Smooth muscle cell (in vitro differentiated cells): ENCODE measurements around the gene SH2D4B. TPM values are rescaled to one million over a fixed set of nuclear protein-coding genes. Genes with fewer than 3 reads are reported as not detected.

Experiments used
- DNase-seq: peaks from one replicate; lab custom pipeline; 2025; ENCODE audit not compliant: unreplicated experiment; lab: John Stamatoyannopoulos, UW
- H2AFZ ChIP-seq: fragments of 200-600 bp; sonication (generic); 2 replicates; pipeline ENCODE4 v1.6.0; 2016; ENCODE audit warnings: antibody characterized with exemption, low read depth, mild to moderate bottlenecking
- H3F3A ChIP-seq: fragments of 200-600 bp; sonication (generic); 2 replicates; pipeline ENCODE4 v1.6.0; 2017; ENCODE audit warnings: antibody characterized with exemption, low read depth
- H3K27ac ChIP-seq: fragments of 200-600 bp; sonication (generic); 2 replicates; pipeline ENCODE4 v1.5.1; 2016; ENCODE audit warnings: low read depth, mild to moderate bottlenecking
- H3K27me3 ChIP-seq: fragments of 200-600 bp; sonication (generic); 2 replicates; pipeline ENCODE4 v1.6.1; 2016; ENCODE audit warnings: low read depth, mild to moderate bottlenecking
- H3K36me3 ChIP-seq: fragments of 200-600 bp; sonication (generic); 2 replicates; pipeline ENCODE4 v1.5.1; 2016; ENCODE audit warnings: low read depth
- H3K4me1 ChIP-seq: fragments of 200-600 bp; sonication (generic); 2 replicates; pipeline ENCODE4 v1.5.1; 2016; ENCODE audit warnings: low read depth
- H3K4me2 ChIP-seq: fragments of 200-600 bp; sonication (generic); 2 replicates; pipeline ENCODE4 v1.6.0; 2016; ENCODE audit warnings: mild to moderate bottlenecking
- H3K4me3 ChIP-seq: fragments of 200-600 bp; sonication (generic); 2 replicates; pipeline ENCODE4 v1.5.1; 2016; ENCODE audit warnings: mild to moderate bottlenecking
- H3K79me2 ChIP-seq: fragments of 200-600 bp; sonication (generic); 2 replicates; pipeline ENCODE4 v1.6.0; 2016; ENCODE audit warnings: low read depth, mild to moderate bottlenecking
- H3K9ac ChIP-seq: fragments of 200-600 bp; sonication (generic); 2 replicates; pipeline ENCODE4 v1.6.0; 2016; ENCODE audit warnings: low read depth
- H3K9me3 ChIP-seq: fragments of 200-600 bp; sonication (generic); replicated peaks from 2 replicates; pipeline ENCODE4 v1.5.1; 2016; ENCODE audit warnings: low read depth
- H4K20me1 ChIP-seq: fragments of 200-600 bp; sonication (generic); 2 replicates; pipeline ENCODE4 v1.6.0; 2016; ENCODE audit warnings: low read depth
- CTCF ChIP-seq: fragments of 200-600 bp; sonication (generic); IDR thresholded peaks from 2 replicates; pipeline ENCODE4 v1.5.1; 2017; ENCODE audit warnings: borderline replicate concordance, mild to moderate bottlenecking, antibody characterized with exemption; ENCODE audit not compliant: insufficient read depth, poor library complexity, severe bottlenecking
- WGBS: methylation state at CpG from one replicate; pipeline ENCODE4 v1.1.7; 2016; ENCODE audit warnings: low lambda C conversion rate; 5-methylcytosine and 5-hydroxymethylcytosine counted together
- polyA plus RNA-seq: library from polyadenylated mRNA; unstranded; fragments of >200 nt; fragmentation: Nextera tagmentation; extraction: Ambion mirVana; gene quantifications from 2 replicates; pipeline ENCODE4 v1.2.1, GENCODE V29; 2016
- total RNA-seq: library from RNA; depleted of rRNA; stranded (reverse); fragments of >200 nt; gene quantifications from 2 replicates; pipeline ENCODE4 v1.2.3, GENCODE V29; 2014

SH2D4B gene
- total and polyA plus RNA-seq, 2 experiments from 2014 or later = 0.13 TPM; not detected in 1

- H3F3A ChIP-seq = no peaks in the 10 kb centered on the region
Observed at GRCh38 chr10:80567292-80567691, 29.6 kb downstream of the SH2D4B start.

GRCh38 chr10:80569131-80569895, 31.6 kb downstream of the SH2D4B start:
- H2AFZ ChIP-seq = peak overlapping the region; percentile 3
- no peaks in the 10 kb centered on the region for H3K4me1 ChIP-seq
- H3K9ac ChIP-seq = no peak overlapping the region
- no peak for DNase-seq
- no peaks in the 10 kb centered on the region for H3K9me3 ChIP-seq
- H3K79me2 ChIP-seq = no peaks in the 10 kb centered on the region
- H3K4me3 ChIP-seq = no peak overlapping the region
- H3K36me3 ChIP-seq = no peaks in the 10 kb centered on the region
- WGBS = 90% methylated on average over 15 of the region's 15 CpGs
- H3F3A ChIP-seq = no peaks in the 10 kb centered on the region
- no peak overlapping the region for H3K4me2 ChIP-seq
- TF ChIP-seq CTCF = no peak
- no peak overlapping the region for H3K27ac ChIP-seq
- H4K20me1 ChIP-seq = no peaks in the 10 kb centered on the region
- no peaks in the 10 kb centered on the region for H3K27me3 ChIP-seq

More at GRCh38 chr10:80567292-80567691, 29.6 kb downstream of the SH2D4B start:
- TF ChIP-seq CTCF = no peak
- no peaks in the 10 kb centered on the region for H3K36me3 ChIP-seq
- H3K27ac ChIP-seq = no peak overlapping the region
- H3K4me3 ChIP-seq = no peak overlapping the region
- no peak for DNase-seq
- no peaks in the 10 kb centered on the region for H3K79me2 ChIP-seq
- 93% methylated on average over 2 of the region's 2 CpGs for WGBS
- no peaks in the 10 kb centered on the region for H3K27me3 ChIP-seq
- H2AFZ ChIP-seq = no peak overlapping the region
- H3K4me1 ChIP-seq = no peaks in the 10 kb centered on the region
- H3K9ac ChIP-seq = no peak overlapping the region
- H4K20me1 ChIP-seq = no peaks in the 10 kb centered on the region
- no peak overlapping the region for H3K4me2 ChIP-seq
- H3K9me3 ChIP-seq = no peaks in the 10 kb centered on the region

GRCh38 chr10:80571352-80571751, 33.6 kb downstream of the SH2D4B start:
- H3F3A ChIP-seq = no peaks in the 10 kb centered on the region
- no peaks in the 10 kb centered on the region for H3K36me3 ChIP-seq
- H3K9me3 ChIP-seq = no peaks in the 10 kb centered on the region
- no peak overlapping the region for H3K4me3 ChIP-seq
- H3K4me1 ChIP-seq = no peaks in the 10 kb centered on the region
- no peaks in the 10 kb centered on the region for H3K79me2 ChIP-seq
- 95% methylated on average over 9 of the region's 9 CpGs for WGBS
- no peak overlapping the region for H3K9ac ChIP-seq
- H3K27me3 ChIP-seq = no peaks in the 10 kb centered on the region
- no peaks in the 10 kb centered on the region for H4K20me1 ChIP-seq
- H3K4me2 ChIP-seq = no peak overlapping the region
- no peak for TF ChIP-seq CTCF
- H3K27ac ChIP-seq = no peak overlapping the region
- DNase-seq = no peak
- H2AFZ ChIP-seq = no peak overlapping the region

GRCh38 chr10:80579181-80579763, 41.6 kb downstream of the SH2D4B start:
- DNase-seq = no peak
- Histone ChIP-seq H3K27me3 (no peaks in the 10 kb centered on the region), H3K4me1 (no peaks in the 10 kb centered on the region), H2AFZ (no peak overlapping the region), H3K27ac (no peak overlapping the region), H3K4me3 (no peak overlapping the region), H4K20me1 (no peaks in the 10 kb centered on the region), H3K4me2 (peak overlapping the region; percentile 1), H3K9me3 (no peaks in the 10 kb centered on the region), H3F3A (no peaks in the 10 kb centered on the region), H3K79me2 (no peaks in the 10 kb centered on the region), H3K9ac (no peak overlapping the region), H3K36me3 (no peaks in the 10 kb centered on the region)
- 29% methylated on average over 5 of the region's 5 CpGs for WGBS
- TF ChIP-seq CTCF = no peak
